HCT116 (cell line): Measurements from ENCODE around the gene CLGN. TPM values are rescaled to one million over a fixed set of nuclear protein-coding genes. Genes with fewer than 3 reads are reported as not detected.

Experiments used
- ATAC-seq: fragments of 200-7000 bp; cut with Tn5 transposase; 2 replicates; pipeline ENCODE4 v1.9.1; 2020; ENCODE audit warnings: mild to moderate bottlenecking, moderate library complexity
- Bru-seq: library from RNA; stranded (reverse); fragments of 400-500 nt; gene quantifications from one replicate; lab custom pipeline; 2021; lab: Mats Ljungman, UMichigan
- BruChase-seq, 2 experiments: library from RNA; stranded (reverse); fragments of 400-500 nt; gene quantifications; one replicate each; lab custom pipeline; 2021; lab: Mats Ljungman, UMichigan
- BruUV-seq: library from RNA; stranded (reverse); fragments of 400-500 nt; replicated peaks from 2 replicates; lab custom pipeline; 2021; lab: Mats Ljungman, UMichigan
- CTCF ChIA-PET: fragments of 300-600 bp; sonication (Branson Sonifier 250); formaldehyde crosslinking; loops from one replicate; lab custom pipeline; 2021; ENCODE audit warnings: antibody characterized with exemption; lab: Charles Lee
- POLR2A ChIA-PET: fragments of 300-600, 350-600 bp; sonication (Branson Sonifier 250); formaldehyde crosslinking; loops from one replicate; lab custom pipeline; 2021; ENCODE audit warnings: antibody characterized with exemption; lab: Charles Lee
- RAD21 ChIA-PET, 2 experiments: fragments of 300-600 bp; sonication (Branson Sonifier 250); formaldehyde crosslinking; loops; one replicate each; lab custom pipeline; 2023; ENCODE audit warnings: low total read pairs in 2 of 2; ENCODE audit not compliant: uncharacterized antibody in 2 of 2, unreplicated experiment in 2 of 2, low non-redundant PET in 1 of 2; lab: Charles Lee
- DNase-seq: peaks from one replicate; pipeline ENCODE4 v3.0.0-alpha.2; 2010; ENCODE audit warnings: low read depth, low spot score
- H2AFZ ChIP-seq: fragments of 200-600 bp; shearing (Covaris generic), sonication (generic); 2 replicates; pipeline ENCODE4 v1.6.1; 2017; ENCODE audit warnings: low read depth, mixed run types, mixed read lengths, antibody characterized with exemption, low read length; ENCODE audit not compliant: poor library complexity, severe bottlenecking
- H3K27ac ChIP-seq: 2 replicates; pipeline ENCODE4 v1.5.1; 2012; ENCODE audit warnings: low read depth, low read length
- H3K27me3 ChIP-seq: fragments of 200-600 bp; sonication (generic); 2 replicates; pipeline ENCODE4 v1.6.1; 2016; ENCODE audit warnings: mixed run types, low read length, mixed read lengths; ENCODE audit not compliant: insufficient read depth
- H3K36me3 ChIP-seq, 2 experiments: fragments of 200-500 bp in 1 of 2; fragments of 200-600 bp in 1 of 2; sonication (Bioruptor generic) in 1 of 2; sonication (generic) in 1 of 2; 2 replicates each; pipeline versions ENCODE4 v1.5.1 to v1.6.1; 2014 to 2016; ENCODE audit warnings: low read length in 2 of 2, inconsistent platforms in 1 of 2, mixed read lengths in 1 of 2, mixed run types in 1 of 2; ENCODE audit not compliant: insufficient read depth in 2 of 2, control insufficient read depth in 1 of 2
- H3K4me1 ChIP-seq, 2 experiments: fragments of 200-600 bp in 1 of 2; sonication (generic) in 1 of 2; 2 replicates each; pipeline versions ENCODE4 v1.5.1 to v1.6.1; 2012 to 2017; ENCODE audit warnings: low read length in 2 of 2, inconsistent platforms in 1 of 2, mild to moderate bottlenecking in 1 of 2, mixed read lengths in 1 of 2, mixed run types in 1 of 2, moderate library complexity in 1 of 2; ENCODE audit not compliant: insufficient read depth in 2 of 2, control insufficient read depth in 1 of 2
- H3K4me2 ChIP-seq: fragments of 200-600 bp; sonication (generic); 2 replicates; pipeline ENCODE4 v1.6.1; 2017; ENCODE audit warnings: mixed run types, low read length, mixed read lengths
- H3K4me3 ChIP-seq, 2 experiments: fragments of 200-600 bp in 1 of 2; sonication (generic) in 1 of 2; replicated peaks in 1 of 2; 2 replicates each; pipeline ENCODE4 v1.5.1; 2011 to 2016; ENCODE audit warnings: low read length in 2 of 2, control low read depth in 1 of 2, low read depth in 1 of 2, mild to moderate bottlenecking in 1 of 2, mixed read lengths in 1 of 2, mixed run types in 1 of 2
- H3K79me2 ChIP-seq: fragments of 200-600 bp; sonication (generic); 2 replicates; pipeline ENCODE4 v1.6.1; 2017; ENCODE audit warnings: mild to moderate bottlenecking, mixed run types, low read length, moderate library complexity, mixed read lengths; ENCODE audit not compliant: insufficient read depth
- H3K9ac ChIP-seq: fragments of 200-600 bp; sonication (generic); 2 replicates; pipeline ENCODE4 v1.6.1; 2016; ENCODE audit warnings: low read length, mixed read lengths
- H3K9me2 ChIP-seq: fragments of 200-600 bp; sonication (generic), shearing (Covaris generic); 2 replicates; pipeline ENCODE4 v1.6.1; 2017; ENCODE audit warnings: mixed run types, mild to moderate bottlenecking, moderate library complexity; ENCODE audit not compliant: insufficient read depth
- H3K9me3 ChIP-seq, 2 experiments: fragments of 200-500 bp in 1 of 2; fragments of 200-600 bp in 1 of 2; sonication (Bioruptor generic) in 1 of 2; sonication (generic) in 1 of 2; 2 replicates each; pipeline ENCODE4 v1.6.1; 2014 to 2017; ENCODE audit warnings: low read length in 2 of 2, mixed read lengths in 2 of 2, inconsistent platforms in 1 of 2, low read depth in 1 of 2, mild to moderate bottlenecking in 1 of 2, mixed run types in 1 of 2, moderate library complexity in 1 of 2; ENCODE audit not compliant: control insufficient read depth in 1 of 2, insufficient read depth in 1 of 2
- H4K20me1 ChIP-seq: fragments of 200-600 bp; sonication (generic), shearing (Covaris generic); 2 replicates; pipeline ENCODE4 v1.6.1; 2017; ENCODE audit warnings: mixed run types, mild to moderate bottlenecking, moderate library complexity; ENCODE audit not compliant: insufficient read depth
- CBX3 ChIP-seq: IDR thresholded peaks from 2 replicates; pipeline ENCODE4 v1.6.1; 2012; ENCODE audit warnings: low read depth
- CEBPB ChIP-seq: IDR thresholded peaks from 2 replicates; pipeline ENCODE4 v1.6.1; 2012; ENCODE audit warnings: low read depth
- EGR1 ChIP-seq: IDR thresholded peaks from 2 replicates; pipeline ENCODE4 v1.6.1; 2012; ENCODE audit warnings: low read depth
- EZH2 ChIP-seq: fragments of 200-600 bp; sonication (generic); IDR thresholded peaks from 2 replicates; pipeline ENCODE4 v1.6.1; 2017; ENCODE audit warnings: antibody characterized with exemption, mixed run types
- EZH2phosphoT487 ChIP-seq: fragments of 200-600 bp; IDR thresholded peaks from 2 replicates; pipeline ENCODE4 v1.6.1; 2018; ENCODE audit warnings: antibody characterized with exemption, borderline replicate concordance
- FOSL1 ChIP-seq: IDR thresholded peaks from 2 replicates; pipeline ENCODE4 v1.6.1; 2012; ENCODE audit warnings: low read depth
- JUND ChIP-seq: IDR thresholded peaks from 2 replicates; pipeline ENCODE4 v1.6.1; 2012
- POLR2AphosphoS5 ChIP-seq: IDR thresholded peaks from 2 replicates; pipeline ENCODE4 v1.6.1; 2011; ENCODE audit warnings: mild to moderate bottlenecking, low read depth, low read length, moderate library complexity
- RAD21 ChIP-seq: IDR thresholded peaks from 2 replicates; pipeline ENCODE4 v1.6.1; 2012; ENCODE audit warnings: low read depth, mild to moderate bottlenecking
- SIN3A ChIP-seq: IDR thresholded peaks from 2 replicates; pipeline ENCODE4 v1.6.1; 2012; ENCODE audit warnings: low read depth
- SP1 ChIP-seq: IDR thresholded peaks from 2 replicates; pipeline ENCODE4 v1.6.1; 2012; ENCODE audit warnings: low read depth
- SRF ChIP-seq: IDR thresholded peaks from 2 replicates; pipeline ENCODE4 v1.6.1; 2012; ENCODE audit warnings: low read depth
- TCF7L2 ChIP-seq: IDR thresholded peaks from 2 replicates; pipeline ENCODE4 v1.7.0; 2011; ENCODE audit warnings: borderline replicate concordance, inconsistent platforms; ENCODE audit not compliant: insufficient read depth, insufficient read length; ENCODE audit errors: extremely low read depth
- YY1 ChIP-seq: IDR thresholded peaks from 2 replicates; pipeline ENCODE4 v1.6.1; 2011; ENCODE audit warnings: low read length, low read depth, moderate library complexity, mild to moderate bottlenecking; ENCODE audit not compliant: insufficient replicate concordance; ENCODE audit errors: extremely low read depth
- ZBTB33 ChIP-seq: IDR thresholded peaks from 2 replicates; pipeline ENCODE4 v1.6.1; 2011; ENCODE audit warnings: mild to moderate bottlenecking, low read length, moderate library complexity; ENCODE audit not compliant: insufficient replicate concordance; ENCODE audit errors: extremely low read depth
- ZFX ChIP-seq: fragments of 450-650 bp; IDR thresholded peaks from 2 replicates; pipeline ENCODE4 v1.6.1; 2017
- ZNF274 ChIP-seq: fragments of 200-500 bp; sonication (Bioruptor generic); IDR thresholded peaks from 2 replicates; pipeline ENCODE4 v1.6.1; 2014; ENCODE audit warnings: mild to moderate bottlenecking, low read depth, low read length, inconsistent platforms
- intact Hi-C: fragments of 100-400 bp; cut with micrococcal nuclease; formaldehyde crosslinking; loops from 2 replicates; pipeline ENCODE4 v1.10.0; 2022
- long read RNA-seq: library from polyadenylated mRNA; unstranded; transcript quantifications from one replicate; pipeline ENCODE4 v2.0.0, GENCODE V29; 2021; ENCODE audit not compliant: unreplicated experiment
- polyA plus RNA-seq: library from polyadenylated mRNA; unstranded; fragments of >200 nt; gene quantifications from 2 replicates; pipeline ENCODE4 v1.2.1, GENCODE V29; 2012; ENCODE audit warnings: missing spikeins
- total RNA-seq: library from RNA; stranded (reverse); gene quantifications from one replicate; pipeline ENCODE4 v1.2.1, GENCODE V29; 2021; ENCODE audit not compliant: unreplicated experiment
- TF ChIP-seq, protein P1 (sequence below), 3 experiments: fragments of 200-600 bp in 1 of 3; sonication (generic) in 1 of 3; IDR thresholded peaks in 2 of 3; conservative IDR thresholded peaks in 1 of 3; 2 replicates each; pipeline ENCODE4 v1.5.1; 2012 to 2017; ENCODE audit warnings: low read depth in 2 of 3, low read length in 2 of 3, antibody characterized with exemption in 1 of 3, borderline replicate concordance in 1 of 3, control low read depth in 1 of 3, mild to moderate bottlenecking in 1 of 3, mixed read lengths in 1 of 3, mixed run types in 1 of 3, moderate library complexity in 1 of 3; ENCODE audit not compliant: insufficient read depth in 1 of 3

CLGN gene
- 1.4 TPM for total RNA-seq
- 0.69 and 1.1 TPM in 2 replicates for polyA plus RNA-seq
- Bru-seq, nascent RNA, result percentile 56 among the genes with signal in this experiment
- BruChase-seq, experiment 1, labeled RNA remaining after a 6-hour chase, result percentile 61 among the genes with signal in this experiment
- percentile 43 among the genes with signal in this experiment for BruChase-seq, experiment 2, labeled RNA remaining after a 2-hour chase
- long read RNA-seq, partial matches to known transcripts, result 1 of 2 reads
- long read RNA-seq, other reads (novel, unspliced or antisense), result 0 of 2 reads

DNA sequence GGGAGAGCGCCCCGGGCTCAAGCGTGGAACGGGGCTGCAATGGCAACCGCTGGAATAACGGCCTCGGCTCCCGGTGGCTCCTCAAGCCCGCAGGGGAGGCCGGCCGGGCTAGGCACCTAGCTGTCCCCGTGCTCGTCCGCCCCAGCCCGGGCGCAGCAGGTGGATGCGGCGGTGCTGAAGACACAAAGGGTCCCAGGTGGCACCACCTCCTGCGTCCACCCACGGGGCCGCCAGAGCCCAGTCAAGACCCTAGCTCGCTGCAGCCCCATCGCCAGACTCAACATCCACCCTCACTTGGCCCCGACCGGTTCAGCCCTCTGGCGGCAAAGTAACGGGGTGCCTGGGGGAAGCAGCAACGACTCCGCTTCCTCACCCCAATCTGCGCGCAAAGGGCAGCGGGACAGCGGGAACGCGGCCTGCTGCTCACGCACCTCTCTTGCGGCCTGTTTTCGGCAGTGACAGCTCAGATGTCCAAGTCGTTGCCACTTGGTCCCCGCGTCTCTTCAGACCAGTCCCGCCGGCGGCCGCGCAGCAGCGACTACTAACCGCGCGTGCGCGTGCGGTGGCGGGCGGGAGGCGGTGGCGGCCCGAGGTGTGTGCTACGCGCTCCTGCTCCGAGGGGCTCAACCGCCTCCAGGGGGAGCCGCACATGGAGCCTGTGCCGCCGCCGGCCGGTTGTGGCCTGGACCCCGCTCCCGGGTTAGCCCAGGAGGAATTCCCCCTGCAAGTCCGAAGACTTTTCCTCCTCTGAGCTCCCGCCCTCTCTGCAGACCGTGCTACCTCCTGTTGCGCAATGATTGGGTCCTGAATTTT is at the start of gene CLGN:
Gene CLGN, minus strand, starts transcription at position 543 of the 813 bp plus-strand sequence. CDS start 14,570 bp downstream, outside the sequence.
- no peak within 1 kb of the TSS for H3K27ac ChIP-seq
- intact Hi-C loops, result no loop called here
- BruUV-seq, result no TSS peak
- H3K27me3 ChIP-seq, result no peaks in the 10 kb centered on the region
- peak within 1 kb of the TSS; percentile 56 to 67 for H3K4me3 ChIP-seq
- POLR2A ChIA-PET, result no interaction called here
- RAD21 ChIA-PET, result no interaction called here
- H3K9ac ChIP-seq, result peak within 1 kb of the TSS; percentile 43
- no peaks in the 10 kb centered on the region for H3K79me2 ChIP-seq
- peaks cover 3 to 11% of the 10 kb centered on the region in 2 experiments; a peak in 3 of 4 replicates for H3K4me1 ChIP-seq
- H3K9me3 ChIP-seq, result no peaks in the 10 kb centered on the region
- CTCF ChIA-PET, result interaction anchor here (0.8 kb wide), 1 partner anchor 28 kb away, joined by 3 read pairs; no protein-coding TSS in a partner anchor
- peak within 1 kb of the TSS; percentile 88 for H2AFZ ChIP-seq
- no peaks in the 10 kb centered on the region for H4K20me1 ChIP-seq
- DNase-seq (peak; percentile 45), ATAC-seq (peak; percentile 95)
- peak within 1 kb of the TSS; percentile 98 for H3K4me2 ChIP-seq
- no peaks in the 10 kb centered on the region for H3K36me3 ChIP-seq
- H3K9me2 ChIP-seq, result no peaks in the 10 kb centered on the region
- no peak for TF ChIP-seq TCF7L2
- TF ChIP-seq EGR1, result no peak
- TF ChIP-seq SRF, result no peak
- TF ChIP-seq RAD21, result peak; percentile 15; the same call in 1 of the 2 replicates
- TF ChIP-seq JUND, result no peak
- TF ChIP-seq FOSL1, result no peak
- TF ChIP-seq, protein P1, sequence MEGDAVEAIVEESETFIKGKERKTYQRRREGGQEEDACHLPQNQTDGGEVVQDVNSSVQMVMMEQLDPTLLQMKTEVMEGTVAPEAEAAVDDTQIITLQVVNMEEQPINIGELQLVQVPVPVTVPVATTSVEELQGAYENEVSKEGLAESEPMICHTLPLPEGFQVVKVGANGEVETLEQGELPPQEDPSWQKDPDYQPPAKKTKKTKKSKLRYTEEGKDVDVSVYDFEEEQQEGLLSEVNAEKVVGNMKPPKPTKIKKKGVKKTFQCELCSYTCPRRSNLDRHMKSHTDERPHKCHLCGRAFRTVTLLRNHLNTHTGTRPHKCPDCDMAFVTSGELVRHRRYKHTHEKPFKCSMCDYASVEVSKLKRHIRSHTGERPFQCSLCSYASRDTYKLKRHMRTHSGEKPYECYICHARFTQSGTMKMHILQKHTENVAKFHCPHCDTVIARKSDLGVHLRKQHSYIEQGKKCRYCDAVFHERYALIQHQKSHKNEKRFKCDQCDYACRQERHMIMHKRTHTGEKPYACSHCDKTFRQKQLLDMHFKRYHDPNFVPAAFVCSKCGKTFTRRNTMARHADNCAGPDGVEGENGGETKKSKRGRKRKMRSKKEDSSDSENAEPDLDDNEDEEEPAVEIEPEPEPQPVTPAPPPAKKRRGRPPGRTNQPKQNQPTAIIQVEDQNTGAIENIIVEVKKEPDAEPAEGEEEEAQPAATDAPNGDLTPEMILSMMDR (IDR thresholded peaks at IDR 0.05 in 2 of 3, conservative IDR thresholded peaks at IDR 0.05 in 1 of 3; ENCODE audit: borderline replicate concordance in 1 of 3, insufficient read depth in 1 of 3, low read depth in 2 of 3, low read length in 2 of 3), result peak; percentile 17 to 58 (median 41); a peak in 5 of 6 replicates
- TF ChIP-seq EZH2phosphoT487, result no peak
- TF ChIP-seq ZFX, result peak; percentile 37; the same call in 1 of the 2 replicates
- TF ChIP-seq CEBPB, result peak; percentile 97
- no peak for TF ChIP-seq EZH2
- peak; percentile 56 for TF ChIP-seq YY1
- no peak for TF ChIP-seq ZNF274
- peak; percentile 60 for TF ChIP-seq POLR2AphosphoS5
- TF ChIP-seq SIN3A, result no peak
- no peak for TF ChIP-seq SP1
- TF ChIP-seq ZBTB33, result peak; percentile 38
- TF ChIP-seq CBX3, result no peak
